NCI-H345 (cell line): Measurements from ENCODE around the gene NUAK2.

Experiments
- DNase-seq: peaks from one replicate; lab custom pipeline; 2025; lab: John Stamatoyannopoulos, UW

NUAK2 gene

GRCh38 chr1:205275133-205275532 lies 46.4 kb downstream of the NUAK2 start:
- DNase-seq = peak; percentile 85

- no peak for DNase-seq
Measured at GRCh38 chr1:205274041-205274691, 47.4 kb downstream of the NUAK2 start.

- peak; percentile 88 for DNase-seq
Measured at GRCh38 chr1:205273551-205273982, 48.0 kb downstream of the NUAK2 start.

- no peak for DNase-seq
Measured at GRCh38 chr1:205272536-205272935, 49.0 kb downstream of the NUAK2 start.

GRCh38 chr1:205271745-205272144 lies 49.8 kb downstream of the NUAK2 start:
- no peak for DNase-seq

GRCh38 chr1:205271277-205271676 lies 50.3 kb downstream of the NUAK2 start:
- no peak for DNase-seq

- peak; percentile 30 for DNase-seq
Measured at GRCh38 chr1:205270764-205271163, 50.8 kb downstream of the NUAK2 start.

GRCh38 chr1:205270271-205270670 lies 51.3 kb downstream of the NUAK2 start:
- no peak for DNase-seq

- DNase-seq = no peak
Measured at GRCh38 chr1:205269711-205270110, 51.8 kb downstream of the NUAK2 start.

GRCh38 chr1:205268846-205269680 lies 52.5 kb downstream of the NUAK2 start:
- DNase-seq = no peak

GRCh38 chr1:205267306-205267902 lies 54.1 kb downstream of the NUAK2 start:
- no peak for DNase-seq

- no peak for DNase-seq
Measured at GRCh38 chr1:205266611-205267305, 54.8 kb downstream of the NUAK2 start.

GRCh38 chr1:205263580-205264190 lies 57.9 kb downstream of the NUAK2 start:
- DNase-seq = no peak

GRCh38 chr1:205262731-205263171 lies 58.8 kb downstream of the NUAK2 start:
- no peak for DNase-seq

GRCh38 chr1:205261946-205262691 lies 59.4 kb downstream of the NUAK2 start:
- DNase-seq = no peak

- DNase-seq = no peak
Measured at GRCh38 chr1:205260948-205261732, 60.4 kb downstream of the NUAK2 start.

GRCh38 chr1:205259998-205260397 lies 61.5 kb downstream of the NUAK2 start:
- DNase-seq = no peak

GRCh38 chr1:205259324-205259832 lies 62.2 kb downstream of the NUAK2 start:
- DNase-seq = no peak

- DNase-seq = no peak
Measured at GRCh38 chr1:205258719-205259118, 62.8 kb downstream of the NUAK2 start.

GRCh38 chr1:205258261-205258691 lies 63.3 kb downstream of the NUAK2 start:
- no peak for DNase-seq
